Stimulated activated CD4-positive, alpha-beta T cell treated with anti-CD3 and anti-CD28 coated beads, Interleukin-12 subunit alpha, Interleukin-12 subunit beta, amount 100 ng/mL, for 4 hours (primary cell): ENCODE measurements around the gene EPHA4.

Experiments
- DNase-seq: peaks from one replicate; pipeline ENCODE4 v3.0.0-alpha.2; 2020

EPHA4 gene

DNA sequence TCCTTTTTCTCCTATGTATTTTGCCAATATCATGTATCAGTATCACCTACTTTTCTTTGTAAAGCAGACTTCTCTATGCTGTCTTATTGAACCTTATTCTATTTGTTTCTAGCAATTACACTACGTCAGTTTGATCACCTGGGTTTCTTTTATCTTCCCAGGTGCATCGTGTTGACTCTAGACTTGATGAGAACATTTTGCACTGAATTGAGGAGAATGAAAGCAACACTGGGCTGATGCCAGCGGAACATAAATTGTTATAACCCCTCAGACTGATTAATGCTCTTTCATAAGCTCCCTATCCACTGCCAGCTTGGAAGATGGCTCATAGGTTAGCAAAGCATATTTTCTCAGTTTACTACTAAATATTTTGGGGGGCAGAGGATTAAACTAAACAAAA lies 140.6 kb downstream of the EPHA4 start:
- no peak for DNase-seq

DNA sequence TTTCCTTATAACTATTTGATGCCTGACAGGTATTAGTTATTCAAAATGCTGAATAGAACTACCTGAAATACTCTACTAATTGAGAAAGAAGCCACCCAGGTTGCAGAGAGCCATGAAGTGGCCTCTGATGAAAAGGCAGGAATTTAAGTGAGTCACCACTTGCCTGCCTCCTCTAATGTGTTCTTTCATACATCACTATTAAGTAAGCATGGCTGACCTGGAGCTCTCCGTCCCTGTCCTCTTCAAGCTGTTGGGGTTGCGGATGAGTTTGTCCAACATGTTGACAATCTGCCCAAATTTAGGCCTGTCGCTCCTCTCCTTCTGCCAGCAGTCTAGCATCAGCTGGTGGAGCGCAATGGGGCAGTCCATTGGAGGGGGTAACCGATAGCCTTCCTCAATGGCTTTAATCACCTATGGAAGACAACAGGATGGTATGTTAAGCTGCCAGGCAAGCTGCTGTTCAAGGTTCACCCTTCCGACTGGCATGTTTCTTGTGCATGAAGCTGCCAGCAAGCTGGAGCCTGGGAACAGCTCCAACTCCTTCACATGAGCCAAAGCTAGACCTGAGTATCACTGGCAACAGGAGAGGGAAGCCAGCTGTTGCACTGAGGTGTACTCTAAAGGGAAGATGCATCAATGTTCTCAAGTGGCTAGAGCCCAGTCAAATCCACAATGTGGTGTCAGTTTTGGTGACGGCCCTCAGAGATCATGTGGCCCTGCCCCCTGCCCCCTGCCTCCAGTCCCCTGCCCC lies 142.2 kb downstream of the EPHA4 start:
- no peak for DNase-seq

- DNase-seq = no peak
Measured at GRCh38 chr2:221428896-221429295, 143.2 kb downstream of the EPHA4 start.

DNA sequence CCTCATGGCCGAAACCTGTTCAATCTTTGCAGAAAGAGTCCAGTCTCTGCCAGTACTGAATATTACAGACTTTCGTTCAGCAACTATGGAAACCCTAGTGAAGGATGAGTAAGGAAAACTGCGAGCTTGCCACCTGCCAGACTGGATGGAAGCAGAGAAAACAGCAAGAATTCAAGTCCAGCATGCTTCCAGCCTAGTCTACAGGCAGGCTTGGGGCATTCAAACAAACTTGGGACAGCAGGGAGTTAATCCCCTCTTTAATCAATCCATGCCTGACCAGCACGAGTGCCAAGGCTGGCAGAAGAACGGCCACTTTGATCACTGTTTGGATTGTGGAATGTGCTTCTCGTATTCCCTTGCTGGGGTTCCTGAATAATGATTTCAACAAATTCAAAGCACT lies 145.2 kb downstream of the EPHA4 start:
- DNase-seq = no peak

GRCh38 chr2:221425891-221426290 lies 146.2 kb downstream of the EPHA4 start:
- DNase-seq = no peak

DNA sequence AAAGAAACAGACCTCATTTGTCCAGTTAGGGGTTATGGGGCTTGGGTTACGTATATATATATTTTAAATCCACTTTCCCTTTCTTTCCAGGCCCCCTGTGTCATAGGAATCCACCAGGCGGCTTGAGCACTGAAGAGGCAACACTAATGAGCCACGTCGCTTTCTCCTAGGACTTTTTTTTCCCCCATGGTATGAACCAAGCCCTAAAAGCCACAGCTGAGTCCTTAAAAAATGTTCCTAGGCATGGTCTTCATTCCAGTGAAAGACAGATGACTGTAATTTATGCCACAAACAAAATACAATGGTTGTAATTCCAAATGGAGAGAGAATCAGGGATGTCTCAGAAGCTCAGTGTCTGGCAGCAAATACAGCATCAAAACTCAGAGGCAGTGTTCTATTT lies 146.8 kb downstream of the EPHA4 start:
- no peak for DNase-seq

DNA sequence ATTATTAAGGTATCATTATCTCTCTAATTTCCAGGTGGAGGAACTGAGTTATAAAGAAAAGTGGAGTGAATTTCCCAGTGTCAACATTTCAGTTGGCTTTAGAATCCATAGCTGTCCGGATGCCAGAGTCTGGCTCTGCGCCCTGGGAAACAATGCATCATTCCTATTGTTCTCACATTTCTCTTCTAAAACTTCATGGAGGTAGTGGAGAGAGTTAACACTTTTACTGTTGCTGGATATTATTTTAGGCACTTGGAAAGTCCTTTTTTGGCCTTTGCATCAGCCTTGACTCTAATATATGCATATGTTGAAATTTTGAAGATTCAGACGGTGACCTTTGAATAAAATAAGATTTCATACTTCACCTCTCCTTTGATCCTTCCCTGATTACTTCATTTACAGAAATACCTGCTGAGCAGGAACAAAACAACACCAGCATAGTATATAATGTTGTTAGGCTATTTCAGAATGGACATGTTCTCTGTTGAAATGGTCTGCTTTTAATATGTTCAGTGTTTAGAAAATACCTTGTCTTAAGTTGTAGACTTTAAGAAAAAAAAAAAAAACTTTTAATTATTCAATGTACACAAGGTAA lies 148.8 kb downstream of the EPHA4 start:
- no peak for DNase-seq

DNA sequence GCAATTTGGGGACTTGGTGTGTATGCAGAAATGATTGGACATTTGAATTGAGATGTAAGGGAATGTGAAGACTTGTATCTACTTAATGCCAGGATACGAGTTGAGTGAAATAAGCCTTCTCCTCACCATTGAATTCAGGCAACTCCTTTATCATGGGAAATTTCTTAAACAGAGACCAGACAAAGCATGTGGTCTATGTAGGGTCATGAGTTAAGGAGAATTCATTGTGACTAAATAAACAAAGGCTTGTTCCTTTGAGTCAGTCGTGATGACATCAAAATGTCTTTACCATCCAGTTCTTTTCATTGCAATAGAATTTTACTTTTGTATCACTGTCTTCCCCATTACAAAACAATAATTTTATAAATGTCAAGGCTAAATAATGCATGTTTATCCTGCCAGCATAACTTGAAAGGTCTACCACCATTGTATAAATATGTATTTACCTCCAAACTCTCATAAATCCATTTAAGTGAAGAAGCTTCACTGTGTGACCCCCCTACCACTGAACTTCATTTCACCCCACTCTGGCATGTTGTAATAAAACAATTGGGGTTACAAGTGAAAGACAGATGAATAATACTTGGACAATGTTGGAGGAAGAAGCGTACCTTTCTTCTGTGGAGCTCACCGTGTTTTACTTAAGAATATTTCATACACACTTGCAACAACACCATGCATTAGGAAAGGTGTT lies 149.4 kb downstream of the EPHA4 start:
- no peak for DNase-seq

DNA sequence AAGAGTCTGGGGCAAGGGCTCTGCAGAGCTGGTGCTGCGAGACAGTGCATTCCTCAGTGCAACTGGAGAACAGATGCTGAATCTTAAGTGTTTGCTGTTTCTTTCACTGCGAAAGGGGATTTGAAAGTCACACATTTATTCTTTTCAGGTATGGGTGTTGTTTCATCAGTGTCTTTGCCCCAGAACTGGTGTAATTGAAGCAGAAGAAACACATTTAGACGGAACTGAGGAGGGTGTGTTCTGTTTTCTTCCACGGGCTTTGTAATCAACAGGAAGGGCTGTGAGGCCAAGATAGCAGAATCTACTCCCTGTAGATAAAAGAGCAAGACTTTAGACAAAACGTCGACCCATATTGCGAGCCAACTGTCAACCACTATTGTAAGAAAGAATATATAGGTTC lies 151.9 kb downstream of the EPHA4 start:
- DNase-seq = no peak

- DNase-seq = no peak
Measured at GRCh38 chr2:221415789-221416188, 156.3 kb downstream of the EPHA4 start.

GRCh38 chr2:221412978-221413377 lies 159.1 kb downstream of the EPHA4 start:
- DNase-seq = no peak

DNA sequence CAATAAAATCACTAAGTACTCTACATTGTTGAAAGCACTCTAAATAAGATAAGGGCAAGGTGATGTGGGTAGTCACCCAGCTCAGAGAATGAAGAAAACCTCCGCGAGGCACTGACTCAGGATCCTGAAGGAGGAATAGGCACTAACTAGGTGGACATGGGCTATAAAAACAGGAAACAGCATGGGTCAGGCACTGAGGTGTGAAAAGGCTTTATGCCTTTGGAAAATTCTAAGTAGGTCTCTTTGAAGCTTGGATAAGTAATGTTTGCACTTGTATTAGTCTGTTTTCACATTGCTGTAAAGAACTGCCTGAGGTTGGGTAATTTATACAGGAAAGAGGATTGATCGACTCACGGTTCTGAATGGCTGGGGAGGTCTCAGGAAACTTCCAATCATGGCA lies 161.6 kb downstream of the EPHA4 start:
- DNase-seq = no peak

DNA sequence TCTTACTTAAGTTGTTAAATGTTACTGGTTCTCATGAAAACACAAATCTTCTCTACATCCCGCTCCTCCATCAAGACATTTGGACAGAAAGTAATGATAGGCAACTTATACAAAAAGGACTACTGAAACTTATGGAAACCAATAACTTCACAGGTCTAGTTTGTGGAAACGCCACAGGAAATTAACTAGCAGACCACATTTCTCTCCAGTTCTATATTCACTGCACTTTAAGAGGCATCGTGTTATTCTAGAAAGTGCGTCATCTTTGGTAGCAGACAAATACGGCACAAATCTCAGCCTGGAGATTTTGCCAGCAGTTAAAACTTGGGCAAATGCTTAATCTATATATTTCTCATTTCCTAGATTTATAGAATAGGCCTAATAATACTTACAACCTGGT lies 164.3 kb downstream of the EPHA4 start:
- no peak for DNase-seq

GRCh38 chr2:221405521-221405920 lies 166.6 kb downstream of the EPHA4 start:
- no peak for DNase-seq

GRCh38 chr2:221402072-221402471 lies 170.0 kb downstream of the EPHA4 start:
- no peak for DNase-seq

DNA sequence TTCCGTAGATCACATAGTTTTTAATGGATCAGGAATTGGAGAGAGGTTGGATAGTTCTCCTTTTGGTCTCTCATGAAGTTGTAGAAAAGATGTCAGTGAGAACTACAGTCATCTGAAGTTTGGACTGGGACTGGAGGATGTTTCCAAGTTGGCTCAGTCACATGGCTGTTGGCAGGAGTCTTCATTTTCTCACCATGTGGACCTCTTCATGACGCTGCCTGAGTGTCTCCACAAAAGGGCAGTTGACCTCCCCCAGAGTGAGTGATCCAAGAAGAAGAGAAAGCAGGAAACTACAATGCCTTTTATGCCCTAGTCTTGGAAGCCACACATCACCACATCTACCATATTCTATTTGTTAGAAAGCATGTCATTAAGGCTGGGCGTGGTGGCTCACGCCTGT lies 171.7 kb downstream of the EPHA4 start:
- DNase-seq = no peak

- no peak for DNase-seq
Measured at GRCh38 chr2:221399183-221399582, 172.9 kb downstream of the EPHA4 start.

DNA sequence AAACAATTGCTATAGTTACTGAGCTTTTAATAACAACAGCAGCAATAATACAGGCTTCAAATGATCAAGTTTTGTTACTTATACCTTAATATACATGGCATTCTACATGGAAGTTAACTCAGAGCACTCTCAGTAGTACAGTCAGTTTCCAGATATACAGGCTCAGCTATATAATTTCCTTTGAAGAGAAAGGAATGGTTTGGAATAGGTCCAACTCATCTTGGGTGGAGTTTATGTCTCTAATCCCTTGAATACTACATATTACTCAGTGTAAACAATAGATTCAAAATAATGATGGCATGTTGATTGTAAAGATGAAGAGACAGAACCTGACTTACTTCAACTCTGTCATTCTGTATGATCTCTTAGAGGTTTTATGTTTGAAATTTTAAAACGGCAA lies 174.9 kb downstream of the EPHA4 start:
- no peak for DNase-seq

DNA sequence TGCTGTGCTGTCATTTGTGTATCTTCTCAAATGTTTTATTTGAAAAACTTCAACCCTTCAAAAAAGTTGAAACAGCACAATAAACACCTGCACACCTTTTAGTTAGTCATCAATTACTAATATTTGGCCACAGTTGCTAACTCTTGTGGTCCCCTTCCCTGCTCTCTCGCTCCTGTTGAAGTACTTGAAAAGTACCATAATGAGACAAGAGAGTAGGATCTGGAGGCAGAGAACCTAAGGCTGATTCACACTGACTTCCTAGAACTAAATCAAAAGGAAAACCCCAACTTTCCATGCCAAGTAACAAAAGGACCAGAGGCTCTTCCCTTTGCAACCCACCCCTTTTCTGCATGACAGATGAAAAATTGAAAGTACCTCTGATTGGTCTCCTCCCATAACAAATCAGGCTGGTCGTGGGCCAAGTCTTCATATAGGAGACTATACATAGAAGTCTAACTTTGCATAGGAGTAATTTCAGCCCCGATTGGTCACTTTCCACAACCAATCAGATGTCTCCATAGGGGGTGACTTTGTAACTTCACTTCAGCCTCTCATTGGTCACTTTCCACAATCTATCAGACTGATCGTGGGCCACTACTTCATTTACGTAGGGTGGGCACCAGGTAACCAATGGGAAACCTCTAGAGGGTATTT lies 179.7 kb downstream of the EPHA4 start:
- no peak for DNase-seq

DNA sequence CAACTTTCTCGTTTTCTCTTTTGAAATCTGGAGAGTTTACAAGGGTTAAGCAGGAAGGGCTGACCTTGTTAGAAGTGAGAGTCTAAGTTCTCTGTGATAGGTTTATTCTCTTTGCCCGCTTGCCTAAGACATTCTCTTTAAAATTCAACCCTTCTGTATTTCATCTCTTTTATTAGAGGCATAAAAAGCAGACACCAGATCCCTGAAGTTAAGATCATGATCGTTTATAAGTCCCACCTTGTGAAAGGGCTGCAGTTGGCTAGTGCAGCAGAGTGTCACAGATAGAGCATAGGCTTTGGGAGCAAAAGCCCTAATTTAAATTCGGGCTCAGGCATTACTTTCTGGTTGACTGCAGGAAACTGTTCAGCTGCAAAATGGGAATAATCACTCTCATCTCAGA lies 181.2 kb downstream of the EPHA4 start:
- no peak for DNase-seq

- DNase-seq = no peak
Measured at GRCh38 chr2:221389904-221390303, 182.2 kb downstream of the EPHA4 start.

DNA sequence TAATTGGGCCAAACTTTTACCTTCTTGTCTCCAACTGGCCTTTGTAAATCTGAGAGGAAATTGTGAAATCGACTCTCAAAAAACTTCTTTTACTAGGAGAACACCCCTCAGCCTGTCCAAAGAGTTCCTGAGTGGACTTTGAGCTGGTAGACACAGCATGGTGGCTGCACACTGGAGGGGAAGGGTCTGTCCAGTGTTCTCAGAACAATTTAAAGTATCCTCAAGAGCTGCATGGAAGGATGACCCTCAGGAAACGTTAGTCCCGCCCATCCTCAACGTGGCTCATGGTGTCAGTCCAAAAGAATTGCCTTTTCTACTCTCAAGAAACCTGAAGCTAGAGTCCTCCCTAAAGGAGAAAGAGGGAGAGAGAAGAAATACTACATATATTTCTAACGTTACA lies 182.7 kb downstream of the EPHA4 start:
- no peak for DNase-seq

GRCh38 chr2:221388891-221389290 lies 183.2 kb downstream of the EPHA4 start:
- DNase-seq = no peak

DNA sequence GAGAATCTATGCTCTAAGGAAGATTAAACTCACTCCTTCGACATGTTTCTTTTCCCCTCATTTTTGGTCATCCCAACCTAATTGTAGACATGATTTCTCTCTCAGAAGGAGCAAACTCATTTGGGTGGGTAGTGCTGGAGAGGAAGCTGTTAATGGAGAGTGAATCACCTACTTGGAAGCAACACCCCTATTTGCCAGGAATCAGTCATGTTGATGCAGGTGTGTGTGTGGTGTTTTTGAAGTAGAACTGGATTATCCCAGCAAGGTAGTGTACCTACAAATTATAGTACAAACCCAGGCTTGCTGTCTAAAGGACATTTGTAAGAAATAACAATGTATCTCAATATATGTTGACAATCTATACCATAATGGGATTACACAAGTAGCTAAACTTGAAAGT lies 186.4 kb downstream of the EPHA4 start:
- no peak for DNase-seq
